HG02759 (cell line): ENCODE results near the gene INTS1.

Source experiments
- ATAC-seq: cut with Tn5 transposase; IDR thresholded peaks from one replicate; pipeline ENCODE4 v1.9.1; 2021; ENCODE audit warnings: mild to moderate bottlenecking, moderate library complexity; ENCODE audit not compliant: unreplicated experiment

Gene INTS1

DNA sequence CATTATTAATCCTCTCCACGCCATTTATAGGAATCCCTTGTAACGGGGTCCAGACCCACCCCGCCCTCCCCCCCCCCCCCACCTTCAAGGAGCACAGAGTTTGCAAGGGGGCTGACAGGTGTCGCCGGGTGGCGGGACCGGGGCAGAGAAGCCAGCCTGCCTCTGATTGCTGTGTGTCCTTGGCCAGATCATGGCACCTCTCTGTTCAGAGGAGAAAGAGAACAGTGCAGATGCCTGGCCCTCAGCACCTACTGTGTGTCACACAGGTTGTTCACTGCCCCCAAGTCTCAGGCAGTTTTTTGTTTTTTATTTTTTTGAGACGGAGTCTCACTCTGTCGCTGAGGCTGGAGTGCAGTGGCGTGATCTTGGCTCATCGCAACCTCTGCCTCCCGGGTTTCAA is 39.5 kb downstream of the INTS1 start:
- no peak for ATAC-seq

- ATAC-seq = no peak
Observed at GRCh38 chr7:1463676-1464223, 40.4 kb downstream of the INTS1 start.

GRCh38 chr7:1461646-1462375 is 42.4 kb downstream of the INTS1 start:
- ATAC-seq = no peak

DNA sequence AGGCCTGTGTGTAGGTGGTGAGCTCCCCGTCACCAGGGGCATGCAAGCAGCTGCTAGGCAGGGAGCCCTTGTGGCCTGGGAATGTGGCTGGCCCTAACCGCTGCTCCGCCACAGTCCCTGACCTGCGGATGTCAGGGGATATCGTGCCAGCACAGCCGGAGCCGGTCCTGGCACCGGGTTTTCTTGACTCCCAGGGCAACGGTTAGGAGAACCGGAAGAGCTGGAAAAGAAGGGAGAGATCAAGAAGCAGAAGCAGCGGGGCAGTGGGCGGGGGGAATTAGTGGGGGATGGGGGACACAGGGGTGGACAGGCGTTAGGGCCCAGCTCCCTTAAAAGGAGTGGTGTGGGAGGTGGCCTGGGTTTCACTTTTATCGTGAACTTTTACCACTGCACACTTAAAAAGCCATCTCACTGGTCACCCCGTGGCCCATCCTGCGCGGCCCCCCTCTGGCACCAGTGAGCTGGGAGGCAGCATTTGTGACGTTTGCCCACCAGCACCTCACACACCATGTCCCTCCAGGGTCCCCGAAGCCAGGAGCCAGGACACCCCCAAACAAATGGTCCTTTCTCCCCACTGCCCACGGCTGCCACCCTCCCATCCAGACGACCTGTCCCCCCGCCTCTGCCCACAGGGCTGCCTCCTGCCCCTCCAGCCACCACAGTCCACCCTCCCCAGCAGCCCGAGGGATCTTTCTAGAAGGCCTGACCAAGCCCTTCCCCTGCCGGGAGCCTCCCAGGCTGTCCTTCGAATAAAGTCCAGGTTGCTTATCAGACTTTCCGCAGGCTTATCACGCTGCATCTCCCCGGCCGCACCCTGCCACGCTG is 43.2 kb downstream of the INTS1 start:
- no peak for ATAC-seq

DNA sequence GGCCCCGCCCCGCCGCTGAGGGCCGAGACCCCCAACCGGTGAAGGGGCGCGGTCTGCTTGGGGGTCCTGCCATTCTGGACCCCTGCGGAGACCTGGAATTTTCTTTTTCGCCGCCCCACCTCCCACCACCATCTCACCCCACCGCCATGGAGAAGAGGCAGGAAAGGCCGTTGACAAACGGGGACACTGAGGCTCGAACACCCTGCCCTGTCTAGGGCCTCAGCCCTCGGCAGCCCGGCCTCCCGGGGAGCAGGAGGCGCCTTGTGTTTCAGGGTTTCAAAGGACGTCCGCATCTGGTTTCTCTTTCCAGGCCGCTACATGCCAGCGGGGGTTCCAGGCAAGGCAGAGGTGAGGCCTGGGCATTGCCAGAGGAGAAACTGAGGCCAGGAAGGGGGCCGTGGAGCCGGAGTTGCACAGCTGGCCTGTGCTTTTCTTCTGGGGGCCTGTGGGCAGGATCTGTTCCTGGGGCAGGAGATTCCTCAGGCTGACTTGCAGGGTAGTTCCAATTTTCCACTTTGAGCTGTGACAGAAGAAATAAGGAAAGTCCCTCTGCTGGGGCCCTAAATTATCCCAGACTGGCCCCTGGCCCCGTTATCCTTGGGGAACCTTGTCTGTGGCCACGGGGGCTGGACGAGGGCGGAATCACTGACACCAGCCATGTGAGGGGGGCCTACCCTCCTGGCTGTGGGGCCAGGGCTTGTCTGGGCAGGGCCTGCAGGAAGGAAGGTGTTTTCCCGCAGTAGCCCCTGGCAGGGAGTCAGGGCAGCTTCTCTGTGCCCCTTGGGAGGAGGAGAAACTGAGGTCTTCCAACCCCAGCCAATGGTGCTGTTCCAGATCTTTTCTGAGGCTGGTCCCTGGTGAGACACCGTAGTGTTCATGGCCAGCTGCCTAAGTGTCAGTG is 44.0 kb downstream of the INTS1 start:
- ATAC-seq = no peak

GRCh38 chr7:1459512-1459892 is 44.7 kb downstream of the INTS1 start:
- peak; percentile 93 for ATAC-seq

GRCh38 chr7:1458683-1459511 is 45.3 kb downstream of the INTS1 start, which contains the start of gene MICALL2:
Gene MICALL2, minus strand, starts transcription at chr7:1459470. Its CDS starts 144 bp downstream, at chr7:1459326.
- peak; percentile 25 for ATAC-seq

GRCh38 chr7:1457949-1458682 is 46.1 kb downstream of the INTS1 start:
- no peak for ATAC-seq

DNA sequence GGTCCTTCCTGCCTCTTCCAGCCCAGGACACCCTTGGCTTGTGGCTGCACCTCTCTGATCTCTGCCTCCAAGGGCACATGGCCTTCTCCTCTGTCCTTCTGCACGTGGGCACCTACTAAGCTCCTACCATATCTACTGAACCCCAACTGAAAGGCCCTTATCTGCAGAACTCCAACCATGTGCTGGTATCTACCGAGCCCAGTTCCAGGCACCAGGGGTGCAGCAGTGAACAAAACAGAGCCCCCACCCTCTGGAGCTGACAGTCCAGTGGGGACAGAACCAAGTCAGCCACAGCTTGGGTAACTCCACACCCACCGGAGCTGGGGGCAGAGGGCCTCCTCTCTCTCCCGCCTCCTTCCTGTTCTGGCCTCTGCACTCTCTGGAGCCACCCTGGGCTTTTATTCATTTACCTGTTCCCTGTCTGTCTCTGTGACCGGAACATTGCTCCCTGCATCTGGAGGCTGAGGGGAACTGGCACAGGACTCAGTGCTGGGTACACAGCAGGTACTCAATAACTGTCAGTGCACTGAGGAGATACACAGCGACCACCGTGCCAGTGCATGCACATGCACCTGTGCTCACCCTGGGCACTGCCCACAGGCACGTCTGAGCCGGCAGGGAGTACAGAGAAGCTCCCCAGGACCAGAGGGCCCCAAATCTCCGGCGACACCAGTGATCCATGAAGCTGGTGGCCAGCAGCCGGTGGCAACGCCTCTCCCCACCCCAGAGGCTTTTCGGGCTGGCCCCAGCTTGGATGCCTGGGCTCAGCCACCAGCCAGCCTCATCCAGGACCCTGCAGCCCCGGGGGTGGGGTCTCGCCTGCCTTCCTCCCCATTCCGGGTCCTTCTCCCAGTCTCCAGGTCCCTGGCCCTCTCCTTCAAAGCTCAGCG is 46.9 kb downstream of the INTS1 start:
- ATAC-seq = no peak

- no peak for ATAC-seq
Observed at GRCh38 chr7:1455955-1456354, 48.2 kb downstream of the INTS1 start.

DNA sequence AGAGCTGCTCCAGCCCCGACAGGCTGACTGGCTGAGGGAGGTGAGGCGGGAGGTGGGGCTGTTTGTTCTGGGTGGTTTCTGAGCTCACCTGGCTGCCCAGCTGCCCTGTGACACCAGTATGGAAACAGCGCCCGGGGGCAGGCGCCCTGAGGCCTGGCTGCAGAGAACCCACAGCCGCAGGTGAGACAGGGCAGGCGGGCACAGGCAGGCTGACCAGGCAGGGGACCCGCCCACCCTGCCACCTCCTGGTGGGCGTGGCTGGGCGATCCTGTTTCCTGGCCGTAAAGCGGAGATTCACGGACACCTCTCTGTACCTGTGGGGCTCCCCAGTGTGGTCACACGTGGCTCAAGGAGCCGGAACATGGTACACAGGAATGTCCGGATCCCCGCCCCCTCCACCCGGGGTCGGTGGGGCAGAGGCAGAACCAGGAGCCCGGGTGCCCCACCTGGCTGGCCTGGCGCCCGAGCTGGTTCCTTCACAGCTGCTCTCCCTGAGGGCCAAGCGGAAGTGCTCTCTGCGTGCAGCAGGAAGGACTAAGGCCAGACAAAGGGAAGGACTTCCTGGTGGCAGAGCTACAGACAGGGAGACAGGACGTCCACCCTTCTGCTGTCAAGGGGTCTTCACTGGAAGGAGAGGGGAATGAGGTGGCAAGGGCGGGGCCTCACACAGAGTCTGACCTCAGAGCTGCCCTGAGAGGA is 48.8 kb downstream of the INTS1 start:
- ATAC-seq = no peak

- ATAC-seq = no peak
Observed at GRCh38 chr7:1454542-1454941, 49.6 kb downstream of the INTS1 start.

DNA sequence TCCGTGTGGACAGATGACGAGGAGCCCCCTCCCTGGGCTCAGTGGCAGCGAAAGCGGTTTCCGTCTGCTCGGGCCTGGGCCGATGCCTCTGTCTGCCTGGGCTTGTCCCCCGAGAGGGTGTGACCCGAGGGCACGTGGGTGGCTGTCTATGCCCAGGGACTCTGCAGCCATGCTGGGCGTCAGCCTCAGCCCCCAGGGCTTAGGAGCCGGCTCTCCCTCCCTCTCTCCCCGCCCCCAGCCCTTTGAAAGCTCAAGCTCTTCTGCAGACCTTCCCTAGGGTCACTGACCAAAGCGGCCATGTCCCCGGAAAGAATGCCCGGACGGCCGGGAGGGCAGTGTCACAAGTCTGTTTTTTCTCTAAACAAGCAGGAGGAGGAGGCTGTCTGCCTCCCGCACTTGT is 52.0 kb downstream of the INTS1 start:
- ATAC-seq = no peak

DNA sequence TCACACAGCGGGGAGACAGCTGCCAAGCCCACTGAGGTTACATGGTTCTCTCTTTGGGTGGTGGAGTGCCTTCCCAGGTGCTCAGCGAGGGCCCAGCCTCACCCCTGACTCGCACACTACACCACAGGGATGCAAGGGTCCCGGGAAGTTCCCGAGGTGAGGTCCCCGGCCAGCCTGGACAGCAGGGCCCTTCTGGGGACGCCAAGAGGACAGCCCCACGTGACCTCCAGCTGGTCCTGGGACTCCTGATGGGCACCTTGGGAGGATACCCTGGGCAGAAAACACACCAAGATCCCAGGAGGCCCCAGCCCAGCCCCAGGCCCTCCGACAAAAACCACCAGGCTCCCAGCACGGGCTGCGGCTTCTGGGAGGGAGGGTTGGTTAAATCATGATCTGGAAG is 53.2 kb downstream of the INTS1 start:
- ATAC-seq = no peak

DNA sequence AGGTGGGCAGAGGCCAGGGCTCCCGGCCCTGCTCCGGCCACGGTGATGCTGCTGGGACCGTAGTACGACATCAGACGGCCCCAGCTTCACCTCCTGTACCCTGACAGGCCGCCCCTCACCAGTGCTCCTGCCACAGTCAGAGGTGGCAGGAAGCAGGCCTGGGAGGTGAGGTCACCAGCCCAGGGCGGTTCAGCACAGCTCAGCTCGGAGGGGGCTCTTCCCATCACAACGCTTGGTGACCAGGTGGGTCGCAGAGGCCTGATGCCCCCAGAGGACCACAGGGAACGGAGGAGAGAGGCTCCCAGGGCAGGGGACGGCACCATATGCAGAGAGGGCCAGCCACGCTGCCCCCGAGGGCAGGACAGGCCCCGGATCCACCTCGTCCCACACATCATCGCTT is 53.8 kb downstream of the INTS1 start:
- ATAC-seq = no peak

GRCh38 chr7:1449951-1450350 is 54.2 kb downstream of the INTS1 start:
- no peak for ATAC-seq

- ATAC-seq = no peak
Observed at GRCh38 chr7:1449501-1449900, 54.7 kb downstream of the INTS1 start.

DNA sequence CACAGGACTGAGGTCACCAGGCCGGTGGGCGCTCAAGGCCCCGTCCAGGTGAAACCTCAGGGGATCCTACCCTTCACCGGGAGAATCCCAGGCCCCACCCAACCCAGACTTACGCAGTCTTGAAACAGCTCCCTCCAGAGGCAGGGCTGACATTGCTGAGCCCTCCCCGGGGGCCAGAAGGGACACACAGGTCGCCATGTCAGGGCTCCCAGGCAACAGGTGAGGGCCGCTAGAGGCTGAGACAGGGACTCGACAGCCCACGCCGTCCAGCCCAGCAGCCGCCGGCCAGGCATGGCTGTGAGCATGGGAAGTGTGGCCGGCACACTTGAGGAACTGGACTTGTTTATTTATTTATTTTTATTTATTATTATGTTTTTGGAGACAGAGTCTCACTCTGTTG is 55.2 kb downstream of the INTS1 start:
- ATAC-seq = no peak
